Mesendoderm (in vitro differentiated cells): ENCODE data around the gene ENDOG.
A peak's percentile ranks its signal among the peaks of the same experiment; 100 is the strongest.

ENCODE experiments used
- DNase-seq: peaks from one replicate; pipeline ENCODE4 v3.0.0; 2013
- H2AK5ac ChIP-seq: 2 replicates; pipeline ENCODE4 v1.6.1; 2013; ENCODE audit warnings: low read length, inconsistent platforms
- H2BK120ac ChIP-seq: 2 replicates; pipeline ENCODE4 v1.6.1; 2013; ENCODE audit warnings: low read depth, mild to moderate bottlenecking, low read length, moderate library complexity, mixed read lengths
- H2BK15ac ChIP-seq: replicated peaks from 2 replicates; pipeline ENCODE4 v1.6.1; 2013; ENCODE audit warnings: low read depth, mild to moderate bottlenecking, moderate library complexity
- H2BK5ac ChIP-seq: 2 replicates; pipeline ENCODE4 v1.6.1; 2013; ENCODE audit warnings: low read length, inconsistent platforms
- H3K18ac ChIP-seq: 2 replicates; pipeline ENCODE4 v1.6.1; 2013; ENCODE audit warnings: mild to moderate bottlenecking, low read length, mixed read lengths
- H3K23ac ChIP-seq: one replicate; pipeline ENCODE4 v1.6.1; 2013; ENCODE audit warnings: low read length
- H3K27ac ChIP-seq: 2 replicates; pipeline ENCODE4 v1.5.1; 2013; ENCODE audit warnings: low read depth, mild to moderate bottlenecking, inconsistent platforms, low read length, moderate library complexity
- H3K27me3 ChIP-seq: 2 replicates; pipeline ENCODE4 v1.6.1; 2013; ENCODE audit warnings: low read length, control low read depth, mild to moderate bottlenecking, inconsistent platforms; ENCODE audit not compliant: insufficient read depth, poor library complexity
- H3K36me3 ChIP-seq: 2 replicates; pipeline ENCODE4 v1.6.1; 2013; ENCODE audit warnings: low read length, inconsistent platforms; ENCODE audit not compliant: control insufficient read depth, insufficient read depth
- H3K4ac ChIP-seq: one replicate; pipeline ENCODE4 v1.6.1; 2013; ENCODE audit warnings: low read depth, mild to moderate bottlenecking, low read length, moderate library complexity
- H3K4me1 ChIP-seq: 2 replicates; pipeline ENCODE4 v1.6.1; 2013; ENCODE audit warnings: low read depth, low read length, inconsistent platforms; ENCODE audit not compliant: control insufficient read depth
- H3K4me2 ChIP-seq: 2 replicates; pipeline ENCODE4 v1.6.1; 2013; ENCODE audit warnings: low read length
- H3K4me3 ChIP-seq: 2 replicates; pipeline ENCODE4 v1.5.1; 2013; ENCODE audit warnings: mild to moderate bottlenecking, low read length
- H3K56ac ChIP-seq: one replicate; pipeline ENCODE4 v1.6.1; 2013; ENCODE audit warnings: low read length
- H3K79me1 ChIP-seq: 2 replicates; pipeline ENCODE4 v1.6.1; 2013; ENCODE audit warnings: low read length, inconsistent platforms
- H3K79me2 ChIP-seq: 2 replicates; pipeline ENCODE4 v1.6.1; 2013; ENCODE audit warnings: mild to moderate bottlenecking, low read length; ENCODE audit not compliant: control insufficient read depth, insufficient read depth
- H3K9ac ChIP-seq: 2 replicates; pipeline ENCODE4 v1.6.1; 2013; ENCODE audit warnings: low read length, inconsistent platforms
- H4K5ac ChIP-seq: one replicate; pipeline ENCODE4 v1.6.1; 2013; ENCODE audit warnings: low read length
- H4K8ac ChIP-seq: one replicate; pipeline ENCODE4 v1.6.1; 2013; ENCODE audit warnings: low read depth, mild to moderate bottlenecking, control low read depth, low read length, moderate library complexity
- WGBS: extraction: QIAGEN DNeasy Blood & Tissue Kit; methylation state at CpG from one replicate; pipeline ENCODE4 v1.1.7; 2013; ENCODE audit warnings: low lambda C conversion rate, missing lambda C conversion rate; ENCODE audit not compliant: insufficient coverage; ENCODE audit errors: extremely low coverage; 5-methylcytosine and 5-hydroxymethylcytosine counted together

The ENDOG gene

GRCh38 chr9:128786681-128787601 lies 31.4 kb upstream of the ENDOG start, which contains the start of gene TBC1D13:
TBC1D13 (plus strand) TSS chr9:128787253; CDS start chr9:128787354, 101 bp downstream.
- Histone ChIP-seq H3K79me2 (peaks cover 3% of the 10 kb centered on the region), H3K4ac (peak within 1 kb of the TSS; percentile 56), H3K4me3 (peak within 1 kb of the TSS; percentile 93), H3K27ac (peak within 1 kb of the TSS; percentile 68), H3K4me2 (peak within 1 kb of the TSS; percentile 60), H3K23ac (no peak within 1 kb of the TSS), H3K36me3 (peaks cover 2% of the 10 kb centered on the region), H3K4me1 (peaks cover 2% of the 10 kb centered on the region), H3K79me1 (peaks cover 5% of the 10 kb centered on the region), H2BK120ac (no peak within 1 kb of the TSS), H2BK5ac (peak within 1 kb of the TSS; percentile 45), H3K56ac (peak within 1 kb of the TSS; percentile 98), H2AK5ac (no peak within 1 kb of the TSS), H4K5ac (no peak within 1 kb of the TSS), H4K8ac (peak within 1 kb of the TSS; percentile 79), H3K9ac (peak within 1 kb of the TSS; percentile 95), H3K27me3 (no peaks in the 10 kb centered on the region), H2BK15ac (no peak within 1 kb of the TSS), H3K18ac (peak within 1 kb of the TSS; percentile 45)
- peak; percentile 90 for DNase-seq
- WGBS = no CpG with 5 or more reads among the region's 64 CpGs

GRCh38 chr9:128787659-128788058 lies 30.6 kb upstream of the ENDOG start:
- H3K4ac ChIP-seq = peak overlapping the region; percentile 56
- H3K36me3 ChIP-seq = peaks cover 7% of the 10 kb centered on the region
- no peak overlapping the region for H4K8ac ChIP-seq
- H3K4me3 ChIP-seq = peak overlapping the region; percentile 93
- peak overlapping the region; percentile 98 for H3K56ac ChIP-seq
- no peaks in the 10 kb centered on the region for H3K27me3 ChIP-seq
- no peak overlapping the region for H3K23ac ChIP-seq
- no peak overlapping the region for H2BK120ac ChIP-seq
- H2BK15ac ChIP-seq = no peak overlapping the region
- no peak overlapping the region for H4K5ac ChIP-seq
- no peak overlapping the region for H2BK5ac ChIP-seq
- DNase-seq = peak; percentile 41
- H2AK5ac ChIP-seq = no peak overlapping the region
- peak overlapping the region; percentile 51 for H3K4me2 ChIP-seq
- H3K27ac ChIP-seq = no peak overlapping the region
- H3K79me2 ChIP-seq = peaks cover 3% of the 10 kb centered on the region
- peak overlapping the region; percentile 95 for H3K9ac ChIP-seq
- peaks cover 2% of the 10 kb centered on the region for H3K4me1 ChIP-seq
- H3K18ac ChIP-seq = peak overlapping the region; percentile 45
- peaks cover 5% of the 10 kb centered on the region for H3K79me1 ChIP-seq
- no CpG with 5 or more reads among the region's 7 CpGs for WGBS

GRCh38 chr9:128788445-128788844 lies 29.9 kb upstream of the ENDOG start:
- peaks cover 2% of the 10 kb centered on the region for H3K4me1 ChIP-seq
- no peak overlapping the region for H2AK5ac ChIP-seq
- H4K8ac ChIP-seq = no peak overlapping the region
- H3K23ac ChIP-seq = no peak overlapping the region
- no CpG with 5 or more reads among the region's 1 CpG for WGBS
- H2BK15ac ChIP-seq = no peak overlapping the region
- no peak overlapping the region for H3K27ac ChIP-seq
- no peak overlapping the region for H3K18ac ChIP-seq
- H3K79me1 ChIP-seq = peaks cover 5% of the 10 kb centered on the region
- no peak overlapping the region for H3K4me2 ChIP-seq
- peak; percentile 62 for DNase-seq
- H3K79me2 ChIP-seq = peaks cover 3% of the 10 kb centered on the region
- H3K4me3 ChIP-seq = no peak overlapping the region
- peak overlapping the region; percentile 38 for H3K56ac ChIP-seq
- H3K4ac ChIP-seq = no peak overlapping the region
- no peak overlapping the region for H3K9ac ChIP-seq
- peaks cover 9% of the 10 kb centered on the region for H3K36me3 ChIP-seq
- H2BK5ac ChIP-seq = no peak overlapping the region
- H4K5ac ChIP-seq = no peak overlapping the region
- no peak overlapping the region for H2BK120ac ChIP-seq
- H3K27me3 ChIP-seq = no peaks in the 10 kb centered on the region

GRCh38 chr9:128790536-128790935 lies 27.8 kb upstream of the ENDOG start:
- no peak overlapping the region for H3K4me2 ChIP-seq
- no peak overlapping the region for H3K56ac ChIP-seq
- H2AK5ac ChIP-seq = no peak overlapping the region
- no peaks in the 10 kb centered on the region for H3K27me3 ChIP-seq
- H3K36me3 ChIP-seq = peaks cover 9% of the 10 kb centered on the region
- H3K9ac ChIP-seq = no peak overlapping the region
- H3K4me3 ChIP-seq = no peak overlapping the region
- no peak overlapping the region for H3K18ac ChIP-seq
- peaks cover 2% of the 10 kb centered on the region for H3K4me1 ChIP-seq
- no peak overlapping the region for H2BK120ac ChIP-seq
- peaks cover 3% of the 10 kb centered on the region for H3K79me2 ChIP-seq
- peaks cover 5% of the 10 kb centered on the region for H3K79me1 ChIP-seq
- H3K23ac ChIP-seq = no peak overlapping the region
- no peak overlapping the region for H4K8ac ChIP-seq
- H2BK5ac ChIP-seq = no peak overlapping the region
- H4K5ac ChIP-seq = no peak overlapping the region
- WGBS = no CpG with 5 or more reads among the region's 4 CpGs
- no peak overlapping the region for H2BK15ac ChIP-seq
- no peak overlapping the region for H3K4ac ChIP-seq
- DNase-seq = no peak
- no peak overlapping the region for H3K27ac ChIP-seq

GRCh38 chr9:128792134-128792533 lies 26.2 kb upstream of the ENDOG start:
- H3K36me3 ChIP-seq = peaks cover 9% of the 10 kb centered on the region
- WGBS = no CpG with 5 or more reads among the region's 9 CpGs
- H2AK5ac ChIP-seq = no peak overlapping the region

More at GRCh38 chr9:128792134-128792533, 26.2 kb upstream of the ENDOG start:
- Histone ChIP-seq H3K23ac (no peak overlapping the region), H2BK15ac (no peak overlapping the region), H3K79me1 (peaks cover 5% of the 10 kb centered on the region), H3K4ac (no peak overlapping the region), H3K18ac (no peak overlapping the region), H4K5ac (no peak overlapping the region), H2BK5ac (no peak overlapping the region), H4K8ac (no peak overlapping the region), H3K9ac (no peak overlapping the region), H2BK120ac (no peak overlapping the region), H3K79me2 (peaks cover 3% of the 10 kb centered on the region), H3K27ac (no peak overlapping the region), H3K4me2 (no peak overlapping the region), H3K4me3 (no peak overlapping the region), H3K27me3 (no peaks in the 10 kb centered on the region), H3K56ac (no peak overlapping the region), H3K4me1 (peaks cover 2% of the 10 kb centered on the region)
- DNase-seq = no peak
